Pancreas (tissue), 10 donors: ENCODE data around the gene DNAL4. TPM values are rescaled to one million over a fixed set of nuclear protein-coding genes. Genes with fewer than 3 reads are reported as not detected.

Experiments used
- ATAC-seq, 4 donors: fragments of 200-7000 bp; cut with Tn5 transposase; one replicate each; pipeline versions ENCODE4 v1.8.0 to v1.9.1; 2020; ENCODE audit warnings: mild to moderate bottlenecking in 4 of 4, moderate library complexity in 4 of 4
- DNase-seq, 6 donors: peaks; one replicate each; pipeline ENCODE4 v3.0.0-alpha.2; 2020
- FAIRE-seq: peaks from 2 replicates; lab custom pipeline; 2012; peaks lifted over from hg19 to GRCh38; lab: Jason Lieb, UNC
- H3K27ac ChIP-seq, 4 donors: fragments of 200-600 bp; sonication (generic); 1 replicate in 3 of 4; 2 replicates in 1 of 4; pipeline versions ENCODE4 v1.5.0 to v1.8.0; 2020
- H3K27me3 ChIP-seq, 4 donors: fragments of 200-600 bp; one replicate each; pipeline ENCODE4 v1.8.0; 2021
- H3K36me3 ChIP-seq, 3 donors: fragments of 200-600 bp; sonication (generic) in 1 of 3; one replicate each; pipeline versions ENCODE4 v1.5.0 to v1.8.0; 2020 to 2021
- H3K4me1 ChIP-seq, 3 donors: fragments of 200-600 bp; one replicate each; pipeline ENCODE4 v1.8.0; 2021
- H3K4me3 ChIP-seq, 4 donors: fragments of 200-600 bp; sonication (generic) in 2 of 4; one replicate each; pipeline versions ENCODE4 v1.5.0 to v1.8.0; 2020 to 2021
- H3K9me3 ChIP-seq, 4 donors: fragments of 200-600 bp; one replicate each; pipeline ENCODE4 v1.8.0; 2021
- WGBS, 2 donors: extraction: QIAGEN DNeasy Blood & Tissue Kit; methylation state at CpG; one replicate each; pipeline ENCODE4 v1.1.7; 2013; 5-methylcytosine and 5-hydroxymethylcytosine counted together
- intact Hi-C, 3 donors: fragments of 100-400 bp; cut with DNase I; formaldehyde crosslinking; loops; one replicate each; pipeline versions ENCODE4 v1.11.1 to v1.14.2; 2022
- polyA plus RNA-seq, 2 donors: library from polyadenylated mRNA; stranded (reverse); fragments of 200-250 nt; gene quantifications; one replicate each; pipeline ENCODE4 v1.2.3, GENCODE V29; 2013
- total RNA-seq, 6 donors: library from RNA; stranded (reverse); fragmentation: NEBNext Ultra II Directional in 4 of 6; extraction: Animal tissue kit (Norgen Biotek cat#: 25700) in 4 of 6; gene quantifications; one replicate each; pipeline versions ENCODE4 v1.2.1 to v1.2.4, GENCODE V29; 2021 to 2023
- TF ChIP-seq, protein P1 (sequence below), 4 donors: fragments of 200-600 bp; sonication (generic) in 3 of 4; IDR thresholded peaks; one replicate each; pipeline versions ENCODE4 v1.5.0 to v1.8.0; 2021; ENCODE audit warnings: antibody characterized with exemption in 4 of 4
- donor health status: healthy with polysubstance abuse.
- donor health status: DM: no; HTN: no; CAD: no; lungs with moderate emphysema.
- donor health status: DM: no; HTN: no; CAD: no.
- donor health status: control.
- donor health status: control.
- donor health status: Bipolar disorder and iron deficiency.
- donor health status: DM: yes; HTN: yes; CAD: no.
- donor health status: DM: no; HTN: no; CAD: no.
- donor health status: DM: no; HTN: no; CAD: no.
- donor health status: DM: yes; HTN: yes; CAD: no.

Gene DNAL4
- total and polyA plus RNA-seq, 8 donors: 7.7 to 16.2 (median 11.1) TPM

DNA sequence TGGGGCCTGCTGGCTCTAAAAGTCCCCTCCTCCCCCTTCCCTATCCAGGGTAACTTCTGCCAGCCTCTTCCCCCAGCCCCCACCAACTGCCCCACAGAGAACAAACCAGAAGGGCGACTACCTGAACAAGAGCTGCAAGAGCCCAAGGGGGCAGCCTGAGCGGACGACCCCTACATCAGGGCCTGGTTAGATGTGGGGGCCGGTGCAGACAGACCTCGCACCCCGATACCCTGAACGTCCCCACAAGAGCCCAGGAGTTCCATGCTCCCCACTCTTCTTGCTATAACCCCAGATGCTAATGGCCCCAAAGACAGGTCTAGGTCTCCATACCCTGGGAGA, 58.8 kb downstream of the DNAL4 start:
- intact Hi-C loops: no loop called here
- TF ChIP-seq, protein P1, sequence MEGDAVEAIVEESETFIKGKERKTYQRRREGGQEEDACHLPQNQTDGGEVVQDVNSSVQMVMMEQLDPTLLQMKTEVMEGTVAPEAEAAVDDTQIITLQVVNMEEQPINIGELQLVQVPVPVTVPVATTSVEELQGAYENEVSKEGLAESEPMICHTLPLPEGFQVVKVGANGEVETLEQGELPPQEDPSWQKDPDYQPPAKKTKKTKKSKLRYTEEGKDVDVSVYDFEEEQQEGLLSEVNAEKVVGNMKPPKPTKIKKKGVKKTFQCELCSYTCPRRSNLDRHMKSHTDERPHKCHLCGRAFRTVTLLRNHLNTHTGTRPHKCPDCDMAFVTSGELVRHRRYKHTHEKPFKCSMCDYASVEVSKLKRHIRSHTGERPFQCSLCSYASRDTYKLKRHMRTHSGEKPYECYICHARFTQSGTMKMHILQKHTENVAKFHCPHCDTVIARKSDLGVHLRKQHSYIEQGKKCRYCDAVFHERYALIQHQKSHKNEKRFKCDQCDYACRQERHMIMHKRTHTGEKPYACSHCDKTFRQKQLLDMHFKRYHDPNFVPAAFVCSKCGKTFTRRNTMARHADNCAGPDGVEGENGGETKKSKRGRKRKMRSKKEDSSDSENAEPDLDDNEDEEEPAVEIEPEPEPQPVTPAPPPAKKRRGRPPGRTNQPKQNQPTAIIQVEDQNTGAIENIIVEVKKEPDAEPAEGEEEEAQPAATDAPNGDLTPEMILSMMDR (IDR thresholded peaks at IDR 0.05): no peak
- peaks cover 31 to 40% (median 37%) of the 10 kb centered on the region in 3 donors for H3K4me1 ChIP-seq
- ATAC-seq: no peak
- no peak overlapping the region for H3K4me3 ChIP-seq
- no peaks in the 10 kb centered on the region for H3K9me3 ChIP-seq
- WGBS, 2 donors: 90 to 93% methylated on average over 7 of the region's 7 CpGs
- no peaks in the 10 kb centered on the region for H3K27me3 ChIP-seq
- H3K36me3 ChIP-seq: peaks cover 8 to 57% (median 36%) of the 10 kb centered on the region in 3 donors
- DNase-seq: peak in 2 of 6 donors; percentile 33 to 44
- FAIRE-seq: no peak
- peak overlapping the region in 3 of 4 donors; percentile 50 to 87 (median 79) for H3K27ac ChIP-seq

DNA sequence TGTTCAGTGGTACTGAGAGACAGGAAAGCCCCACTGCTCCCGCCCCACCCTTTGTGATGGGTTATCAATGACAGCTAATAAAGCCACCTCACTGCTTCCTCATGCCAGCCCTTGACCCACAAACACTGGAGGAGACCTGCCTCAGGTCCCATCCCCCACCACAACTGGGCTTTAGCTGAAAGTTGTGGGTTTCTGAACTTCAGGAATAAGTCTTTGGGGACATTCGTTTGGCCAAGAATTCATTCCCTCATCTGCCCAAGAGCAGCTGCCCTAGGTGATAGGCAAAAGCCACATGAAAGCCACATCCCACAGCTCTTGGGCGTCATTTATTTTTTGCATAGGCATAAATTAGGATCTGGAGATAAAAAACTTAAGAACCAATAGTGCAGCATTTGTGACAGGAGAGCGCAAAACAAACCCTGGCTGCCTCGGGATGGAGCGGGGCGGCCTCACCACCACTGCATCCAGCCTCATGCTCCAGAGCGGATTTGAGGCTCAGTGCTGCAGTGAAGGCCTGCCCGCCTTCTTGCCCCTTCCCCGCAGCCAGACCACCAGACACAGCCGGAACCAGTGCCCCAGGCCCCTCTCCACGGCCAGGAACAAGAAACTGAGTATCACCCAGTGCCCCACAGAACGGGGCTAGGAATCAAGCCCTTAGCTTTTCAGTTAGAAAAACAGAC, 59.4 kb downstream of the DNAL4 start:
- H3K27ac ChIP-seq: peak overlapping the region; percentile 79 to 89 (median 86)
- TF ChIP-seq, protein P1 (IDR thresholded peaks at IDR 0.05): no peak
- H3K9me3 ChIP-seq: no peaks in the 10 kb centered on the region
- H3K4me1 ChIP-seq: peaks cover 31 to 40% (median 37%) of the 10 kb centered on the region in 3 donors
- FAIRE-seq (no peak), ATAC-seq (no peak), DNase-seq (peak in 3 of 6 donors; percentile 46 to 51 (median 49))
- H3K36me3 ChIP-seq: peaks cover 6 to 57% (median 35%) of the 10 kb centered on the region in 3 donors
- H3K27me3 ChIP-seq: no peaks in the 10 kb centered on the region
- H3K4me3 ChIP-seq: no peak overlapping the region
- WGBS, 2 donors: 83 to 84% methylated on average over 13 of the region's 13 CpGs
- intact Hi-C loops: no loop called here

DNA sequence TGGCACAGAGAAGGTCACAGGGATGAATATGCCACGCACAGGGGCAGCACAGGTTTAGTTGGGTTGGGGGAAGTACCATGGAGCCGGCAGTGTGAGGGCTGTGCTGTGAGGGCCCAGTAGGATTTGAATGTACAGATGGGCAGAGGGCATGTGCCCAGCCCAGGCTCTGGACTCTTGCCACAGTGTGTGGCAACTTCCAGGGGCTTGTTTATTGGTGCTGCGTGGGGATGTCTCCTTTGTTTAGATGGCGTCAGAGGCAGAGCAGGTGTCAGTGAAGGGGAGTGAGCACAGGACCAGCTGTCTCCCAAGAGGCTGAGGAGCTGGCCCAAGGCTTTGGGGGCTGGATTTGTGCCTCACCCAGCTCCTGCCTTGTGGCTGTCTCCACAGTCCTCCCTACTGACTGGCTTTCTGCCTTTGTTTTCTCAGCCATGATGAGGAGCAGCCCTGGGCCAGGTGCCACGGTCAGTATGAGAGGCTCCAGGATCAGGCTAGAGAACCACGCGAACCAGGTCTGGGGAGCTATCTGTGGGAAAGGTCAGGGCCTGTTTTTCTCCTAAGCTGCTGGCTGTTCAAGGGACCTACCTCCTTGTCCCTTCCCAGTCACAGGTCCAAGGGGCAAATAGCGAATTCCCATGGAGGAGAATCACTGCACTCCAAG, 60.1 kb downstream of the DNAL4 start:
- FAIRE-seq (no peak), ATAC-seq (peak; percentile 38 to 57 (median 52)), DNase-seq (peak; percentile 67 to 85 (median 77))
- TF ChIP-seq, protein P1 (IDR thresholded peaks at IDR 0.05): no peak
- Histone ChIP-seq H3K4me3 (no peak overlapping the region), H3K9me3 (no peaks in the 10 kb centered on the region), H3K27me3 (no peaks in the 10 kb centered on the region), H3K27ac (peak overlapping the region; percentile 79 to 89 (median 86)), H3K36me3 (peaks cover 9 to 57% (median 35%) of the 10 kb centered on the region in 3 donors), H3K4me1 (peaks cover 31 to 40% (median 37%) of the 10 kb centered on the region in 3 donors)
- WGBS, 2 donors: 20 to 21% methylated on average over 8 of the region's 8 CpGs
- intact Hi-C loops: no loop called here

DNA sequence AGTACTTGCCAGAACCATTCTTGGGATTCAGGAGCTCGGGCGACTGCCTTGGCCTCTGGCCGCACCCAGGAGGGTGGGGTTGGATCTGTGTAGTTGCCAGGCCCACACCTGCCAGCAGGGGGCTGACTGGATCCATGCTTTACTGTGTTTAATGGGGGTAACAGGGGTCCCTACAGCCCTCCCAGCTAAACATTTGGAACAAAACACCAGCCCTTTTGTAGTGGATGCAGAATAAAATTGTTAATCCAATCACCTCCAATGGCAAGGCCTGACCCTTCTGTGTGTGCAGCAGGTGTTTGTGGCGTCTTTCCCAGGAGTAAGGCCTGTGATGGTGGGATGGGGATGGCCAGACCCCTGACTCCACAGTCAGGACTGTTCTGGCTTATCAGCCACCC, 60.6 kb downstream of the DNAL4 start:
- DNase-seq: peak in 5 of 6 donors; percentile 61 to 80 (median 69)
- no peak overlapping the region for H3K4me3 ChIP-seq
- H3K9me3 ChIP-seq: no peaks in the 10 kb centered on the region
- peak; percentile 47 to 68 (median 58) for ATAC-seq
- intact Hi-C loops: no loop called here
- H3K27ac ChIP-seq: peak overlapping the region; percentile 79 to 89 (median 86)
- H3K36me3 ChIP-seq: peaks cover 9 to 57% (median 32%) of the 10 kb centered on the region in 3 donors
- no peak for FAIRE-seq
- WGBS, 2 donors: 19 to 21% methylated on average over 4 of the region's 4 CpGs
- TF ChIP-seq, protein P1 (IDR thresholded peaks at IDR 0.05): peak; percentile 39 to 63 (median 52)
- peaks cover 31 to 40% (median 37%) of the 10 kb centered on the region in 3 donors for H3K4me1 ChIP-seq
- H3K27me3 ChIP-seq: no peaks in the 10 kb centered on the region
